Neural crest cell (in vitro differentiated cells): ENCODE data around the gene DPH2. TPM values are rescaled to one million over a fixed set of nuclear protein-coding genes. Genes with fewer than 3 reads are reported as not detected.

Source experiments
- DNase-seq: peaks from one replicate; pipeline ENCODE4 v3.0.0; 2021; ENCODE audit warnings: low read depth, mixed read lengths, low spot score
- H3K27ac Mint-ChIP-seq: one replicate; pipeline ENCODE4 v1.8.0; 2021; ENCODE audit warnings: mild to moderate bottlenecking, mixed read lengths; ENCODE audit not compliant: unreplicated experiment
- H3K27me3 Mint-ChIP-seq: 2 replicates; pipeline ENCODE4 v1.8.0; 2021; ENCODE audit warnings: low read depth, mild to moderate bottlenecking, mixed read lengths
- H3K36me3 Mint-ChIP-seq: 2 replicates; pipeline ENCODE4 v1.8.0; 2021; ENCODE audit warnings: low read depth, mild to moderate bottlenecking, mixed read lengths
- H3K4me1 Mint-ChIP-seq: 2 replicates; pipeline ENCODE4 v1.8.0; 2021; ENCODE audit warnings: mixed read lengths
- H3K4me3 Mint-ChIP-seq: one replicate; pipeline ENCODE4 v1.8.0; 2021; ENCODE audit warnings: mild to moderate bottlenecking, mixed read lengths
- H3K9me3 Mint-ChIP-seq: 2 replicates; pipeline ENCODE4 v1.8.0; 2021; ENCODE audit warnings: mixed read lengths
- total RNA-seq: library from RNA; stranded (reverse); gene quantifications from 2 replicates; pipeline ENCODE4 v1.2.1, GENCODE V29; 2021
- TF ChIP-seq, protein P1 (sequence below): fragments of 200-600 bp; sonication (generic); conservative IDR thresholded peaks from 2 replicates; pipeline ENCODE4 v1.5.0; 2021; ENCODE audit warnings: antibody characterized with exemption, mild to moderate bottlenecking

DPH2 gene
- total RNA-seq, 1 donor from 2014 or later, result 34.4 TPM

DNA sequence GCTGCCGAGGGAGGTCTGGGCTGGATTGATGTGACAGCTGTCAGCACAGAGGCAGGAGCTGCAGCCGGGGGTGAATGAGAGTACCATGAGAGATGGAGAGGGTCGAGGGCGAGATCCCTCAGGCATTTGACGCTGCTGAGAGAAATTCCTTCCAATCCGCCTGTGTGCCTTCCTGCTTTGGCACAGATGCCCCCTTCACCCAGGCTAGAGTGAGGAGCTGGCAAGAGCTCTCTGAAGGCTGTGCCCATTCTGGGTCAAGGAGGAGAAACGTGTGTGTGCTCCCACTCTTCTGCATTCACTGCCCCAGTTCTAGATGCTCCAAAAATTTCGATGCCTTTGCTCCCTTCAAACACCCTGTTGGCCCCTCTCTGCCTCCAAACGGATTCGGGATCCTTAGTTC is 31.4 kb upstream of the DPH2 start:
- H3K36me3 Mint-ChIP-seq, result no peaks in the 10 kb centered on the region

DNA sequence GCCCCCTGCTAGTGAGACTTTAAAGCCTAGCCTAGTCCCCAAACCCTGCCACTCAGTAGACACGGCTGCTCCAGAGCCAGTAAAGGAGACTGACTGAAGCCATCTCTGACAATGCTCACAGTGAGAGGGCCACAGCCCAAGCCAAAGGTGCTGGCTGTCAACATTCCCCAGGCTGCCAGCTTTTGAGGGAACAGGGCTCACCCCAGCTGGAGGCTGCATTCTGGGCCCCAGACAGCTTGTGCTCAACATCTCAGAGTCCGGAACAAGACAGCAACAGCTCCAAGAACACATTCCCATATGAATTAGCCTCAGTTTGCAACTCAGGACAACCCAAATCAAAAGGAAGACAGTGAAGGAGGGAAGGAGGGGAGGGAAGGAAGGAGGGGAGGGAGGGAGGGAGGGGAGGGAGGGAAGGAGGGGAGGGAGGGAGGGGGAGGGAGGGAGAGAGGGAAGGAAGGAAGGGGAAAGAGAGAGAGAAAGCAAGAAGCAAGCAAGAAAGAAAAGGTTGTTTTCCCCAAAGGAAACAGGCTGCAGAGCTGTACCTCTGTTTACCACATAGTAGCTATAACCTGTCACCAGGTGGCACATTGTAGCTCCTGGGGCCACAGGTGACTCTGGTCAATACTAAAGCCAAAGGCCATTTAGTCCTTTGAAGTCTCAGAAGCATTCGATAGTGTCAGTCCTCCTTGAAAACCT is 30.8 kb upstream of the DPH2 start:
- Mint-ChIP-seq H3K27me3 (peaks cover 40% of the 10 kb centered on the region), H3K4me1 (peaks cover 5% of the 10 kb centered on the region), H3K4me3 (no peak overlapping the region), H3K36me3 (no peaks in the 10 kb centered on the region), H3K9me3 (no peaks in the 10 kb centered on the region), H3K27ac (no peak overlapping the region)
- TF ChIP-seq, protein P1, sequence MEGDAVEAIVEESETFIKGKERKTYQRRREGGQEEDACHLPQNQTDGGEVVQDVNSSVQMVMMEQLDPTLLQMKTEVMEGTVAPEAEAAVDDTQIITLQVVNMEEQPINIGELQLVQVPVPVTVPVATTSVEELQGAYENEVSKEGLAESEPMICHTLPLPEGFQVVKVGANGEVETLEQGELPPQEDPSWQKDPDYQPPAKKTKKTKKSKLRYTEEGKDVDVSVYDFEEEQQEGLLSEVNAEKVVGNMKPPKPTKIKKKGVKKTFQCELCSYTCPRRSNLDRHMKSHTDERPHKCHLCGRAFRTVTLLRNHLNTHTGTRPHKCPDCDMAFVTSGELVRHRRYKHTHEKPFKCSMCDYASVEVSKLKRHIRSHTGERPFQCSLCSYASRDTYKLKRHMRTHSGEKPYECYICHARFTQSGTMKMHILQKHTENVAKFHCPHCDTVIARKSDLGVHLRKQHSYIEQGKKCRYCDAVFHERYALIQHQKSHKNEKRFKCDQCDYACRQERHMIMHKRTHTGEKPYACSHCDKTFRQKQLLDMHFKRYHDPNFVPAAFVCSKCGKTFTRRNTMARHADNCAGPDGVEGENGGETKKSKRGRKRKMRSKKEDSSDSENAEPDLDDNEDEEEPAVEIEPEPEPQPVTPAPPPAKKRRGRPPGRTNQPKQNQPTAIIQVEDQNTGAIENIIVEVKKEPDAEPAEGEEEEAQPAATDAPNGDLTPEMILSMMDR, result no peak
- DNase-seq, result no peak

More for the DNA sequence above, 31.4 kb upstream of the DPH2 start:
- H3K4me3 Mint-ChIP-seq, result peak overlapping the region; percentile 52
- H3K27me3 Mint-ChIP-seq, result peaks cover 44% of the 10 kb centered on the region
- peaks cover 9% of the 10 kb centered on the region for H3K4me1 Mint-ChIP-seq
- peak overlapping the region; percentile 85 for H3K27ac Mint-ChIP-seq
- DNase-seq, result no peak
- no peaks in the 10 kb centered on the region for H3K9me3 Mint-ChIP-seq
- TF ChIP-seq, protein P1, result no peak

- Mint-ChIP-seq H3K4me3 (no peak overlapping the region), H3K27ac (no peak overlapping the region), H3K27me3 (peaks cover 17% of the 10 kb centered on the region), H3K4me1 (peaks cover 9% of the 10 kb centered on the region), H3K9me3 (no peaks in the 10 kb centered on the region), H3K36me3 (no peaks in the 10 kb centered on the region)
- TF ChIP-seq, protein P1, result no peak
- DNase-seq, result no peak
These were observed 27.4 kb upstream of the DPH2 start for GRCh38 chr1:43942411-43942810.

DNA sequence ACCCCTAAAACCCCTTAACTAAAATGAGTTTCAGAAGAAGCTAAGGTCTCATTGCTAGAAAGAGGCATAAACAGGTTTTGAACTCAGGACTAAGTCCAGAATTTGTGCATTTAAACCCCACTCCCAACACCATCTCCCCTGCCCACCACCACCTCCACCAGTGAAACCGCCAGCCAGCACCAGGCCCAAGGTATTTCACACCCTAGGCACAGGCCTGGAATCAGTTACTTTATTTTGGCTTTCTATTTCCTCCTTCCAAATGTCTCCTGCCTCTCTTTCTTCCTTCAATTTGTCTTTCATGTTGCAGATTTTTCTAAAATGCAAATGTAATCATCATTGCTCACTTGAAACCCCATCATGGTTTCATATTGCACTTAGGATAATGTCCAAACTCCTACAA is 24.9 kb upstream of the DPH2 start:
- no peak overlapping the region for H3K27ac Mint-ChIP-seq
- peaks cover 23% of the 10 kb centered on the region for H3K4me1 Mint-ChIP-seq
- no peak for DNase-seq
- peaks cover 2% of the 10 kb centered on the region for H3K27me3 Mint-ChIP-seq
- TF ChIP-seq, protein P1, result no peak
- H3K4me3 Mint-ChIP-seq, result no peak overlapping the region
- no peaks in the 10 kb centered on the region for H3K36me3 Mint-ChIP-seq
- no peaks in the 10 kb centered on the region for H3K9me3 Mint-ChIP-seq

- Mint-ChIP-seq H3K36me3 (peaks cover 4% of the 10 kb centered on the region), H3K27me3 (no peaks in the 10 kb centered on the region), H3K4me3 (peak overlapping the region; percentile 86), H3K27ac (no peak overlapping the region), H3K4me1 (peaks cover 29% of the 10 kb centered on the region), H3K9me3 (no peaks in the 10 kb centered on the region)
- DNase-seq, result no peak
- TF ChIP-seq, protein P1, result no peak
These were observed 24.1 kb upstream of the DPH2 start for GRCh38 chr1:43945674-43946235.
